A549 (cell line): ENCODE results near the gene TSSK6. TPM values are rescaled to one million over a fixed set of nuclear protein-coding genes. Genes with fewer than 3 reads are reported as not detected.

Experiments used
- ATAC-seq, 2 experiments: fragments of 200-7000 bp in 1 of 2; fragments of >200 bp in 1 of 2; cut with Nextera tagmentation in 1 of 2; cut with Tn5 transposase in 1 of 2; 3 replicates each; pipeline versions ENCODE4 v1.8.0 to v1.9.1; 2018 to 2020; ENCODE audit warnings: mild to moderate bottlenecking in 1 of 2, moderate library complexity in 1 of 2
- CTCF ChIA-PET: fragments of 300-600 bp; sonication (Branson Sonifier 250); formaldehyde crosslinking; extraction: SDS; loops from one replicate; lab custom pipeline; 2021; ENCODE audit warnings: antibody characterized with exemption, inconsistent platforms; lab: Yijun Ruan, JAX
- POLR2A ChIA-PET: fragments of 350-600 bp; formaldehyde crosslinking; extraction: SDS; loops from one replicate; lab custom pipeline; 2021; ENCODE audit warnings: antibody characterized with exemption, inconsistent platforms; lab: Yijun Ruan, JAX
- DNase-seq, 2 experiments: peaks; one replicate each; pipeline versions ENCODE4 v3.0.0 to v3.0.0-alpha.2; 2011 to 2016; ENCODE audit warnings: low read depth in 1 of 2, low spot score in 1 of 2
- FAIRE-seq: peaks from 2 replicates; lab custom pipeline; 2011; peaks lifted over from hg19 to GRCh38; lab: Jason Lieb, UNC
- H3K27ac ChIP-seq, 2 experiments: fragments of >200 bp; sonication (Bioruptor Twin); formaldehyde crosslinking; 3 replicates each; pipeline ENCODE4 v1.5.1; 2016 to 2017
- H3K4me1 ChIP-seq: fragments of >200 bp; sonication (Bioruptor Twin); formaldehyde crosslinking; 3 replicates; pipeline ENCODE4 v1.6.1; 2016
- H3K4me2 ChIP-seq: fragments of >200 bp; sonication (Bioruptor Twin); formaldehyde crosslinking; 3 replicates; pipeline ENCODE4 v1.6.1; 2016
- H3K4me3 ChIP-seq: fragments of >200 bp; sonication (Bioruptor Twin); formaldehyde crosslinking; 3 replicates; pipeline ENCODE4 v1.5.1; 2016
- H3K9me3 ChIP-seq: fragments of >200 bp; sonication (Bioruptor Twin); formaldehyde crosslinking; 3 replicates; pipeline ENCODE4 v1.6.1; 2016
- CBX2 ChIP-seq: fragments of 200-600 bp; sonication (generic); IDR thresholded peaks from 2 replicates; pipeline ENCODE4 v1.6.1; 2016; ENCODE audit warnings: low read depth, mild to moderate bottlenecking, borderline replicate concordance
- EP300 ChIP-seq, 2 experiments: fragments of >200 bp; sonication (Bioruptor Twin); formaldehyde crosslinking; IDR thresholded peaks; 2 replicates in 1 of 2; 3 replicates in 1 of 2; pipeline ENCODE4 v1.6.1; 2016 to 2017
- ESRRA ChIP-seq: fragments of 150-350 bp; IDR thresholded peaks from 2 replicates; pipeline ENCODE4 v1.6.1; 2014; ENCODE audit warnings: mild to moderate bottlenecking, low read length, borderline replicate concordance
- FOXS1 ChIP-seq: fragments of 250-450 bp; sonication (Bioruptor Pico); IDR thresholded peaks from 2 replicates; pipeline ENCODE4 v1.5.0; 2020; ENCODE audit warnings: mild to moderate bottlenecking, moderate library complexity
- HDAC2 ChIP-seq: fragments of 200-600 bp; sonication (generic); IDR thresholded peaks from 2 replicates; pipeline ENCODE4 v1.6.1; 2016
- HEYL ChIP-seq: fragments of 250-450 bp; sonication (Bioruptor Pico); IDR thresholded peaks from 2 replicates; pipeline ENCODE4 v1.8.0; 2021; ENCODE audit warnings: mild to moderate bottlenecking, moderate library complexity
- HOXA7 ChIP-seq: fragments of 250-450 bp; sonication (Bioruptor Pico); IDR thresholded peaks from 2 replicates; pipeline ENCODE4 v1.5.0; 2020; ENCODE audit warnings: mild to moderate bottlenecking, moderate library complexity
- HOXB13 ChIP-seq: fragments of 250-450 bp; sonication (Bioruptor Pico); IDR thresholded peaks from 2 replicates; pipeline ENCODE4 v1.5.0; 2020; ENCODE audit warnings: low read depth, mild to moderate bottlenecking, moderate library complexity
- KDM1A ChIP-seq: fragments of 200-600 bp; sonication (generic); IDR thresholded peaks from 2 replicates; pipeline ENCODE4 v1.6.1; 2016; ENCODE audit warnings: low read depth, mild to moderate bottlenecking
- MYC ChIP-seq: IDR thresholded peaks from 2 replicates; pipeline ENCODE4 v1.6.1; 2012; ENCODE audit warnings: mild to moderate bottlenecking, inconsistent platforms, low read length, improper control_type of control experiment, borderline replicate concordance
- NPAS2 ChIP-seq: fragments of 250-450 bp; sonication (Bioruptor Pico); IDR thresholded peaks from 2 replicates; pipeline ENCODE4 v1.8.0; 2022; ENCODE audit warnings: mild to moderate bottlenecking, moderate library complexity, borderline replicate concordance
- NR3C1 ChIP-seq: fragments of >200 bp; sonication (Bioruptor Twin); formaldehyde crosslinking; IDR thresholded peaks from 3 replicates; pipeline ENCODE4 v1.6.1; 2017
- RCOR1 ChIP-seq: fragments of 150-350 bp; IDR thresholded peaks from 2 replicates; pipeline ENCODE4 v1.6.1; 2014; ENCODE audit warnings: antibody characterized with exemption, low read length, low read depth
- ZC3H11A ChIP-seq: fragments of 450-650 bp; IDR thresholded peaks from 2 replicates; pipeline ENCODE4 v1.6.1; 2014; ENCODE audit warnings: antibody characterized with exemption, mild to moderate bottlenecking
- ZFP36 ChIP-seq: fragments of 450-650 bp; IDR thresholded peaks from 2 replicates; pipeline ENCODE4 v1.6.1; 2014; ENCODE audit warnings: borderline replicate concordance; ENCODE audit not compliant: partially characterized antibody
- ZSCAN20 ChIP-seq: fragments of 250-450 bp; sonication (Bioruptor Pico); IDR thresholded peaks from 2 replicates; pipeline ENCODE4 v1.8.0; 2022; ENCODE audit warnings: mild to moderate bottlenecking, moderate library complexity
- WGBS: methylation state at CpG from one replicate; pipeline ENCODE4 v1.1.6; 2017; ENCODE audit errors: missing lambda C conversion rate; 5-methylcytosine and 5-hydroxymethylcytosine counted together
- polyA minus RNA-seq: library from RNA; depleted of rRNA, polyadenylated mRNA; stranded (reverse); fragments of >200 nt; gene quantifications from 2 replicates; pipeline ENCODE4 v1.2.3, GENCODE V29; 2011; rRNA and poly(A)+ RNA removed
- polyA plus RNA-seq, 4 experiments: library from polyadenylated mRNA; depleted of rRNA in 3 of 4; stranded (reverse); fragments of >200 nt; fragmentation: RNase III in 1 of 4; extraction: RNeasy Plus Mini Kit Qiagen cat#74134 plus additional on column Dnase treatment in 1 of 4; gene quantifications; 2 replicates in 3 of 4; 3 replicates in 1 of 4; pipeline ENCODE4 v1.2.3, GENCODE V29; 2011 to 2017
- TF ChIP-seq, protein P1 (sequence below): IDR thresholded peaks from 2 replicates; pipeline ENCODE4 v1.6.1; 2012
- TF ChIP-seq, protein P2 (sequence below): fragments of 150-350 bp; IDR thresholded peaks from 2 replicates; pipeline ENCODE4 v1.6.1; 2014; ENCODE audit warnings: low read depth, mild to moderate bottlenecking, low read length
- TF ChIP-seq, protein P3 (sequence below): IDR thresholded peaks from 2 replicates; pipeline ENCODE4 v1.6.1; 2012; ENCODE audit warnings: low read depth, borderline replicate concordance
- TF ChIP-seq, protein P4 (sequence below): fragments of 450-650 bp; IDR thresholded peaks from 2 replicates; pipeline ENCODE4 v1.6.1; 2014; ENCODE audit warnings: antibody characterized with exemption

TSSK6 gene
- polyA plus RNA-seq (2011; rRNA removed) (1.8 and 2.1 TPM in 2 replicates), polyA plus RNA-seq (2017; fragmentation: RNase III; extraction: RNeasy Plus Mini Kit Qiagen cat#74134 plus additional on column Dnase treatment) (0.89 to 1.4 TPM (median 1.1 TPM) in 3 replicates), polyA minus RNA-seq (0.45 and 1.5 TPM in 2 replicates)
- 2.2 and 3.2 TPM in 2 replicates for polyA plus RNA-seq (2012; cell fraction: cytosol; rRNA removed)
- polyA plus RNA-seq (2012; cell fraction: nucleus; rRNA removed): 4.0 and 6.2 TPM in 2 replicates

DNA sequence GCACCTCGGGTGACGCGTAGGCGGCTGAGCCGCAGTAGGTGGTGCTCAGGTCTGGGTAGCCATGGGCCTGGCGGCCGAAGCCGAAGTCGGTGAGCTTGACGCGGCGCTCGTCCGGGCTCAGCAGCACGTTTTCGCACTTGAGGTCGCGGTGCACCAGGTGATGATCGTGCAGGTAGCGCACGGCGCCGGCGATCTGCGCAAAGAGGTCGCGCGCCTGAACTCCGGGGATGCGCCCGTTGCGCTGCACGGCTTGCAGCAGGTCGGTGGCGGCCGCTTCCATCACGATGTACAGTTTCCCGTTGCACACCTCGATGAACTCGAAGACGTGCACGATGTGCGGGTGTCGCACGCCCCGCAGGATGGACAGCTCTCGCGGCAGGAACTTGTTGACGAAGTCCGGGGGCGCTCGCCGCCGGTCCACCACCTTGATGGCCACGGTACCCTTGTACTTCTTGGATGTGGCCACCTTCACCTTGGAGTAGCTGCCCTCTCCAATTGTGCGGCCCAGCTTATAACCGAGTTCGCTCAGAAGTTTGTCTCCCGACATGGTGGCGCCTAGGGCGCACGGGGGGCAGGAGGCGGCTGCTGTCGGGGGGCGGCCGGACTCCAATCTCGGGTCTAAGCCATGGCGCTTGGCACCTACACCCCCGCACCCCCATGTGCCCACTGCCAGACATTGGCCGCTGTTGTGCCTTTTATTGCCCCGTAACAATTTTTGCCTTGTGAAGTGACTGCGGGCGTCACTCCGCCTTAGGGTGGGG lies at the start of gene TSSK6:
TSSK6 (minus strand) TSS at position 668 of the 761 bp plus-strand sequence; CDS start at position 547, 121 bp downstream.
- Histone ChIP-seq H3K4me1 (peaks cover 8% of the 10 kb centered on the region; the same call in 2 of the 3 replicates), H3K4me3 (peak within 1 kb of the TSS; percentile 88), H3K9me3 (no peaks in the 10 kb centered on the region), H3K27ac (peak within 1 kb of the TSS; percentile 85 to 96), H3K4me2 (peak within 1 kb of the TSS; percentile 91)
- CTCF ChIA-PET: interaction anchor here (0.5 to 2.0 kb wide), 4 partner anchors 14 to 39 kb away, joined by 3 to 7 read pairs (median 3); no protein-coding TSS in a partner anchor
- ATAC-seq (no peak; a peak in 1 of 6 replicates), FAIRE-seq (no peak), DNase-seq (no peak)
- POLR2A ChIA-PET: interaction anchor here (0.8 to 1.1 kb wide), 2 partner anchors 15 to 129 kb away, joined by 4 to 5 read pairs; no protein-coding TSS in a partner anchor
- WGBS: 97% methylated on average over 69 of the region's 74 CpGs
- no peak for TF ChIP-seq EP300 (IDR thresholded peaks at IDR 0.05)
- no peak for TF ChIP-seq RCOR1
- no peak for TF ChIP-seq ZC3H11A
- TF ChIP-seq MYC: no peak
- TF ChIP-seq ESRRA: no peak
- TF ChIP-seq HDAC2: no peak
- TF ChIP-seq HEYL (CRISPR knock-in tag): no peak
- TF ChIP-seq ZFP36: no peak
- TF ChIP-seq, protein P1, sequence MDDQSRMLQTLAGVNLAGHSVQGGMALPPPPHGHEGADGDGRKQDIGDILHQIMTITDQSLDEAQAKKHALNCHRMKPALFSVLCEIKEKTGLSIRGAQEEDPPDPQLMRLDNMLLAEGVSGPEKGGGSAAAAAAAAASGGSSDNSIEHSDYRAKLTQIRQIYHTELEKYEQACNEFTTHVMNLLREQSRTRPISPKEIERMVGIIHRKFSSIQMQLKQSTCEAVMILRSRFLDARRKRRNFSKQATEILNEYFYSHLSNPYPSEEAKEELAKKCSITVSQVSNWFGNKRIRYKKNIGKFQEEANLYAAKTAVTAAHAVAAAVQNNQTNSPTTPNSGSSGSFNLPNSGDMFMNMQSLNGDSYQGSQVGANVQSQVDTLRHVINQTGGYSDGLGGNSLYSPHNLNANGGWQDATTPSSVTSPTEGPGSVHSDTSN: no peak
- no peak for TF ChIP-seq FOXS1
- TF ChIP-seq CBX2: no peak
- TF ChIP-seq, protein P2, sequence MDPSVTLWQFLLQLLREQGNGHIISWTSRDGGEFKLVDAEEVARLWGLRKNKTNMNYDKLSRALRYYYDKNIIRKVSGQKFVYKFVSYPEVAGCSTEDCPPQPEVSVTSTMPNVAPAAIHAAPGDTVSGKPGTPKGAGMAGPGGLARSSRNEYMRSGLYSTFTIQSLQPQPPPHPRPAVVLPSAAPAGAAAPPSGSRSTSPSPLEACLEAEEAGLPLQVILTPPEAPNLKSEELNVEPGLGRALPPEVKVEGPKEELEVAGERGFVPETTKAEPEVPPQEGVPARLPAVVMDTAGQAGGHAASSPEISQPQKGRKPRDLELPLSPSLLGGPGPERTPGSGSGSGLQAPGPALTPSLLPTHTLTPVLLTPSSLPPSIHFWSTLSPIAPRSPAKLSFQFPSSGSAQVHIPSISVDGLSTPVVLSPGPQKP: no peak
- TF ChIP-seq HOXA7 (CRISPR knock-in tag): no peak

DNA sequence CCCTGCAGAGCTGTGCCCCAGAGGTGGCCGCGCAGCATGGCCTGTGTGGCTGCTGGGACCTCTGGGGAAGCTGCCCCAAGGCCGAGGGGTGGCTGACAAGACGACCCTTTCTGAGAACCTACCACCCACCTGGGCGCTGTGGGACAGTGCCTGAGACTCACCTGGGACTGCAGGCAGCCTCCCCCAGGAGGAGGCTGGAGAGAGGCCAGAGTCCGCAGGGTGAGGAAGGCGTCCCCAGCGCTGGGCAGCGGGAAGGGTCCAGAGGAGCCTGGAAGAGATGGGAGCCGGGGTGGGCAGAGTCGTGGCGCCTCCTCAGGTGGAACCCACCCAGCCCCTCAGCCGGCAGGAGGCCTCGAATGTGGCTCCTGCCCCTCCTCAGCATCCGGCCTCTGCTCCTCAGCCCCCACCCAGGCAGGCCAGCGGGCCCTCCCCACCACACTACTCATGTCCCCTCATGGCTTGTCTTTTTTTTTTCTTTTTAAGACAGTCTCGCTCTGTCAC lies 48.0 kb upstream of the TSSK6 start:
- Histone ChIP-seq H3K9me3 (no peaks in the 10 kb centered on the region), H3K27ac (no peak overlapping the region), H3K4me2 (no peak overlapping the region), H3K4me3 (no peak overlapping the region), H3K4me1 (no peaks in the 10 kb centered on the region)
- WGBS: 97% methylated on average over 12 of the region's 17 CpGs
- TF ChIP-seq NR3C1 (no peak), NPAS2 (CRISPR knock-in tag) (no peak), CBX2 (no peak)
- no peak for ATAC-seq
- POLR2A ChIA-PET: no interaction called here
- CTCF ChIA-PET: interaction anchor here (0.8 kb wide), 1 partner anchor 9 kb away, joined by 4 read pairs; no protein-coding TSS in a partner anchor
- no peak for DNase-seq
- no peak for FAIRE-seq

DNA sequence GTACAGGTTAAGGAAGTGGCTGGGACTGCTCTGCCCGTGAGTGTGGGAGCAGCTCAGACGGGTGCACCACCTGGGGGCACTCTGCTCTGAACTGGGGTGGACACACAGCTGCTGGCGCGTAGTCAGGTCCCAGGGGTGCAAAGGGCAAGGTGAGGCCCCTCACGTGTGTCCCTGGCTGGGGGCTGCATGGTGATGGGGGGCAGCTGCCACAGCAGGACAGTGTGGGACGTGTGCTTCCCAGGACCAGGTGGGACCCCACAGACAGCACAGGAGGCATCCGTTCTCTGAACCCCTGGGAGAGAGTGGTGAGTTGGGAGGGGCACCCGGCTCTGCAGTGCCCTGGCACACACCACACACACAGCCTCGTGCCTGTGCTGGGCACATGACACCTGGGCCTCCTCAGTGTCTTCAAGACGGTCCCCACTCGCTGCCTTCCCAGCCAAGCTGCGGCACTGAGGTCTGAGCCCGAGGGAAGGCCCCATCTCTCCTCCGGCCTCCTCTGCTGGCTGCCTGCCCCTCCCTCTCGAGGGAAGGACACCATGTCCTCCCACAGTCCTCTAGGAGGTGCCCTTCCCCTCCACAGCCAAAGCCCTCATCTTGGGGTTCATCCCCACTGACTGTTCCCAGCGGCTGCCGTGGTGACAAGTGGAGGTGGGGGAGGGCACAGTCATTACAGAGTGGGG lies 47.5 kb upstream of the TSSK6 start:
- POLR2A ChIA-PET: no interaction called here
- DNase-seq (no peak), ATAC-seq (peak; percentile 26 to 54; a peak in 2 of 6 replicates), FAIRE-seq (no peak)
- WGBS: 91% methylated on average over 5 of the region's 17 CpGs
- Histone ChIP-seq H3K9me3 (no peaks in the 10 kb centered on the region), H3K27ac (no peak overlapping the region), H3K4me2 (no peak overlapping the region), H3K4me1 (no peaks in the 10 kb centered on the region), H3K4me3 (no peak overlapping the region)
- CTCF ChIA-PET: interaction anchor here (0.5 to 1.2 kb wide), 3 partner anchors 8 to 802 kb away, joined by 3 to 4 read pairs (median 3); no protein-coding TSS in a partner anchor
- TF ChIP-seq ZSCAN20 (CRISPR knock-in tag) (no peak), HOXB13 (CRISPR knock-in tag) (no peak), NPAS2 (CRISPR knock-in tag) (no peak), CBX2 (no peak), KDM1A (no peak)
- TF ChIP-seq, protein P3, sequence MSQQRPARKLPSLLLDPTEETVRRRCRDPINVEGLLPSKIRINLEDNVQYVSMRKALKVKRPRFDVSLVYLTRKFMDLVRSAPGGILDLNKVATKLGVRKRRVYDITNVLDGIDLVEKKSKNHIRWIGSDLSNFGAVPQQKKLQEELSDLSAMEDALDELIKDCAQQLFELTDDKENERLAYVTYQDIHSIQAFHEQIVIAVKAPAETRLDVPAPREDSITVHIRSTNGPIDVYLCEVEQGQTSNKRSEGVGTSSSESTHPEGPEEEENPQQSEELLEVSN: no peak
- TF ChIP-seq, protein P4, sequence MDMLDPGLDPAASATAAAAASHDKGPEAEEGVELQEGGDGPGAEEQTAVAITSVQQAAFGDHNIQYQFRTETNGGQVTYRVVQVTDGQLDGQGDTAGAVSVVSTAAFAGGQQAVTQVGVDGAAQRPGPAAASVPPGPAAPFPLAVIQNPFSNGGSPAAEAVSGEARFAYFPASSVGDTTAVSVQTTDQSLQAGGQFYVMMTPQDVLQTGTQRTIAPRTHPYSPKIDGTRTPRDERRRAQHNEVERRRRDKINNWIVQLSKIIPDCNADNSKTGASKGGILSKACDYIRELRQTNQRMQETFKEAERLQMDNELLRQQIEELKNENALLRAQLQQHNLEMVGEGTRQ: no peak
